NCI-H2107 (cell line): ENCODE measurements around the gene SLC48A1.
"Not testable (repeated sequence)": the region's sequence is repeated elsewhere in the genome, so short reads cannot be mapped to it uniquely, and the experiment has no call there.

ENCODE experiments used
- DNase-seq: peaks from one replicate; lab custom pipeline; 2025; lab: John Stamatoyannopoulos, UW

Gene SLC48A1

GRCh38 chr12:47794679-47795078 is 21.6 kb downstream of the SLC48A1 start:
- no peak for DNase-seq

- no peak for DNase-seq
Observed at GRCh38 chr12:47795121-47795813, 22.2 kb downstream of the SLC48A1 start.

- DNase-seq = no peak
Observed at GRCh38 chr12:47795814-47796411, 22.9 kb downstream of the SLC48A1 start.

- peak; percentile 38 for DNase-seq
Observed at GRCh38 chr12:47797441-47797840, 24.4 kb downstream of the SLC48A1 start.

- no peak for DNase-seq
Observed at GRCh38 chr12:47798382-47798948, 25.4 kb downstream of the SLC48A1 start.

GRCh38 chr12:47799357-47799955 is 26.4 kb downstream of the SLC48A1 start:
- DNase-seq = no peak

GRCh38 chr12:47800582-47800981 is 27.5 kb downstream of the SLC48A1 start:
- no peak for DNase-seq

GRCh38 chr12:47801170-47801903 is 28.3 kb downstream of the SLC48A1 start:
- DNase-seq = no peak

- DNase-seq = no peak
Observed at GRCh38 chr12:47801904-47802246, 28.8 kb downstream of the SLC48A1 start.

- DNase-seq = no peak
Observed at GRCh38 chr12:47802312-47802711, 29.3 kb downstream of the SLC48A1 start.

- DNase-seq = no peak
Observed at GRCh38 chr12:47803191-47803875, 30.3 kb downstream of the SLC48A1 start.

GRCh38 chr12:47804171-47804570 is 31.1 kb downstream of the SLC48A1 start:
- DNase-seq = no peak

GRCh38 chr12:47805417-47805816 is 32.4 kb downstream of the SLC48A1 start:
- no peak for DNase-seq

- DNase-seq = no peak
Observed at GRCh38 chr12:47807338-47807737, 34.3 kb downstream of the SLC48A1 start.

GRCh38 chr12:47808050-47808449 is 35.0 kb downstream of the SLC48A1 start:
- DNase-seq = no peak

GRCh38 chr12:47808574-47809365 is 35.7 kb downstream of the SLC48A1 start:
- no peak for DNase-seq

GRCh38 chr12:47809518-47809917 is 36.5 kb downstream of the SLC48A1 start:
- DNase-seq = not testable (repeated sequence)

- no peak for DNase-seq
Observed at GRCh38 chr12:47811072-47811396, 38.0 kb downstream of the SLC48A1 start.

- DNase-seq = no peak
Observed at GRCh38 chr12:47811581-47812484, 38.8 kb downstream of the SLC48A1 start.
